Keratinocyte (primary cell): ENCODE data around the gene EMC10. TPM values are rescaled to one million over a fixed set of nuclear protein-coding genes. Genes with fewer than 3 reads are reported as not detected.

Experiments used
- DNase-seq: peaks from one replicate; pipeline ENCODE4 v3.0.0-alpha.2; 2011; ENCODE audit warnings: low read depth, missing footprints, low spot score
- FAIRE-seq: peaks from 2 replicates; lab custom pipeline; 2011; peaks lifted over from hg19 to GRCh38; lab: Jason Lieb, UNC
- H2AFZ ChIP-seq: 2 replicates; pipeline ENCODE4 v1.6.0; 2012; ENCODE audit warnings: low read length, control low read depth, inconsistent platforms; ENCODE audit not compliant: control insufficient read depth
- H3K27ac ChIP-seq: 2 replicates; pipeline ENCODE4 v1.5.1; 2011; ENCODE audit warnings: low read length; ENCODE audit not compliant: control insufficient read depth, insufficient read depth
- H3K27me3 ChIP-seq: 3 replicates; pipeline ENCODE4 v1.6.0; 2011; ENCODE audit warnings: low read length; ENCODE audit not compliant: control insufficient read depth, insufficient read depth; ENCODE audit errors: extremely low read depth
- H3K36me3 ChIP-seq, 2 experiments: 2 replicates in 1 of 2; 3 replicates in 1 of 2; pipeline ENCODE4 v1.5.1; 2011; ENCODE audit warnings: low read length in 2 of 2, mild to moderate bottlenecking in 1 of 2; ENCODE audit not compliant: control insufficient read depth in 2 of 2, insufficient read depth in 2 of 2; ENCODE audit errors: extremely low read depth in 1 of 2
- H3K4me1 ChIP-seq: 3 replicates; pipeline ENCODE4 v1.5.1; 2011; ENCODE audit warnings: low read length; ENCODE audit not compliant: control insufficient read depth, insufficient read depth; ENCODE audit errors: extremely low read depth
- H3K4me2 ChIP-seq: 3 replicates; pipeline ENCODE4 v1.6.0; 2011; ENCODE audit warnings: low read depth, low read length; ENCODE audit not compliant: control insufficient read depth, insufficient read depth; ENCODE audit errors: extremely low read depth
- H3K4me3 ChIP-seq, 3 experiments: fragments of 200-600 bp in 1 of 3; sonication (generic) in 1 of 3; 2 replicates in 2 of 3; 3 replicates in 1 of 3; pipeline ENCODE4 v1.5.1; 2011 to 2016; ENCODE audit warnings: low read length in 3 of 3, mild to moderate bottlenecking in 3 of 3, control low read depth in 2 of 3, inconsistent platforms in 1 of 3, low read depth in 1 of 3, mixed read lengths in 1 of 3, mixed run types in 1 of 3, moderate library complexity in 1 of 3; ENCODE audit not compliant: control insufficient read depth in 2 of 3, insufficient read depth in 2 of 3; ENCODE audit errors: extremely low read depth in 1 of 3
- H3K79me2 ChIP-seq: 2 replicates; pipeline ENCODE4 v1.6.0; 2012; ENCODE audit warnings: low read length; ENCODE audit not compliant: control insufficient read depth, insufficient read depth
- H3K9ac ChIP-seq: 3 replicates; pipeline ENCODE4 v1.6.0; 2011; ENCODE audit warnings: low read length; ENCODE audit not compliant: control insufficient read depth, insufficient read depth; ENCODE audit errors: extremely low read depth
- H3K9me1 ChIP-seq: 3 replicates; pipeline ENCODE4 v1.6.0; 2011; ENCODE audit warnings: low read length; ENCODE audit not compliant: control insufficient read depth, insufficient read depth; ENCODE audit errors: extremely low read depth
- H3K9me3 ChIP-seq: 2 replicates; pipeline ENCODE4 v1.5.1; 2012; ENCODE audit warnings: low read depth, low read length; ENCODE audit not compliant: control insufficient read depth
- H4K20me1 ChIP-seq: 3 replicates; pipeline ENCODE4 v1.6.0; 2011; ENCODE audit warnings: low read length; ENCODE audit not compliant: control insufficient read depth, insufficient read depth; ENCODE audit errors: extremely low read depth
- EZH2 ChIP-seq: IDR thresholded peaks from one replicate; pipeline ENCODE4 v1.6.1; 2012; ENCODE audit warnings: inconsistent platforms, mild to moderate bottlenecking, low read length, moderate library complexity
- dilution Hi-C: fragments of 300-500 bp; cut with MboI; formaldehyde crosslinking; loops from one replicate; pipeline ENCODE4 v1.7.0; 2020; ENCODE audit warnings: low sequenced_read_pairs; ENCODE audit not compliant: extremely low pct_ligation_motif_present
- polyA plus RNA-seq, 5 experiments: library from polyadenylated mRNA; depleted of rRNA in 3 of 5; stranded (reverse) in 3 of 5; stranded (forward) in 1 of 5; unstranded in 1 of 5; fragments of >200 nt; gene quantifications; 1 replicate in 1 of 5; 2 replicates in 3 of 5; 3 replicates in 1 of 5; pipeline versions ENCODE4 v1.2.1 to v1.2.3, GENCODE V29; 2011 to 2012; ENCODE audit warnings: missing spikeins in 2 of 5, low read depth in 1 of 5, low replicate concordance in 1 of 5
- TF ChIP-seq, protein P1 (sequence below), 3 experiments: IDR thresholded peaks in 1 of 3; conservative IDR thresholded peaks in 1 of 3; optimal IDR thresholded peaks in 1 of 3; 2 replicates in 2 of 3; 3 replicates in 1 of 3; pipeline versions ENCODE3 to v1.5.1; 2011; ENCODE audit warnings: low read length in 3 of 3, mild to moderate bottlenecking in 3 of 3, moderate library complexity in 2 of 3, control low read depth in 1 of 3, inconsistent platforms in 1 of 3; ENCODE audit not compliant: insufficient read depth in 2 of 3; ENCODE audit errors: extremely low read depth in 1 of 3

The EMC10 gene
- polyA plus RNA-seq, 1 donor (not counting 4 experiments of a cell fraction or from before 2014, with no cell fraction given), result 26.7 TPM

DNA sequence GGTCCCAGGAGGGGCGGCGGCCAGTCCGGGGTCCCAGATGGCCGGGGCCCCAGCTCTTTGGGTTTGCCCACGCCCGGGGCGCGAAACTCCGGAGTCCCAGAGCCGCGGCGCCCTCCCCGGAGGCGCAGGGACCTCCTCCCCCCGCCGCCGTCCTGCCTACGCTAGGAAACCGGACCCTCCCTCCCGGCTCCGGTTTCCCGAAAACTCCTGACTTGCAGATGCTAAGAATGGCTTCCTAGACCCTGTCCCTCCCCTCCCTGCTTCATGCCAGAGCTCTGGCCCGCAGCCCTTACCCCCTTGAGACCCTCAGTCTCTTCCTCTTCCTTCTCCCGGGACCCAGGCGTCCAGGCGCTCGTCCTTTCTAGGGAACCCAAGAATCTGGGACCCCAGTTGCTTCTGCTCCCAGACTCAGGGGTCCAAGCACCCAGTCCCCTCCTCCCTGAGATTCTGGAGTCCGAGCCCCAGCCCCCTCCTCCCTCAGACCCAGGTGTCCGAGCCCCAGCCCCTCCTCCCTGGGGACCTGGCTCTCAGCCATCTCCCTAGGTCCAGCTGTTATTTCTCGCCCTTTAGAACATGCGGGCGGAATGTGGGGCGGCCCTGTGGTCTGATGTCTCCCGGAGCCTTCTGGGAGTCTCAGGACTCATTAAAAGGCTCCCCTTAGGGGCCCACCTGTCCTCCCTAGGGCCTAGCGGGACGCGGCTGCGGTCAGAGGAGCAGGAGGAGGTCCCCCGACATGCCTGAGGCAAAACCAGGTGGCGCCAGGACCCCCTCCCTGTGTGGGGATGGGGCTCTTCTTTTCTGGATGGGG lies 43.9 kb upstream of the EMC10 start, which contains the start of gene MYBPC2:
TSS of gene MYBPC2 (plus strand) at position 672 of the 808 bp plus-strand sequence. CDS start at position 734, 62 bp downstream.
- no peak for DNase-seq
- Histone ChIP-seq H3K4me3 (peak within 1 kb of the TSS; percentile 52 to 77 (median 70)), H3K9me3 (no peaks in the 10 kb centered on the region), H3K9ac (peak within 1 kb of the TSS; percentile 52), H3K9me1 (no peaks in the 10 kb centered on the region), H3K27ac (no peak within 1 kb of the TSS), H3K4me1 (peaks cover 9% of the 10 kb centered on the region), H3K4me2 (peak within 1 kb of the TSS; percentile 97), H3K27me3 (peaks cover 14% of the 10 kb centered on the region), H4K20me1 (no peaks in the 10 kb centered on the region), H3K36me3 (no peaks in the 10 kb centered on the region), H3K79me2 (no peaks in the 10 kb centered on the region), H2AFZ (peak within 1 kb of the TSS; percentile 99)
- no peak for FAIRE-seq
- dilution Hi-C loops, result no loop called here
- no peak for TF ChIP-seq EZH2
- TF ChIP-seq, protein P1, sequence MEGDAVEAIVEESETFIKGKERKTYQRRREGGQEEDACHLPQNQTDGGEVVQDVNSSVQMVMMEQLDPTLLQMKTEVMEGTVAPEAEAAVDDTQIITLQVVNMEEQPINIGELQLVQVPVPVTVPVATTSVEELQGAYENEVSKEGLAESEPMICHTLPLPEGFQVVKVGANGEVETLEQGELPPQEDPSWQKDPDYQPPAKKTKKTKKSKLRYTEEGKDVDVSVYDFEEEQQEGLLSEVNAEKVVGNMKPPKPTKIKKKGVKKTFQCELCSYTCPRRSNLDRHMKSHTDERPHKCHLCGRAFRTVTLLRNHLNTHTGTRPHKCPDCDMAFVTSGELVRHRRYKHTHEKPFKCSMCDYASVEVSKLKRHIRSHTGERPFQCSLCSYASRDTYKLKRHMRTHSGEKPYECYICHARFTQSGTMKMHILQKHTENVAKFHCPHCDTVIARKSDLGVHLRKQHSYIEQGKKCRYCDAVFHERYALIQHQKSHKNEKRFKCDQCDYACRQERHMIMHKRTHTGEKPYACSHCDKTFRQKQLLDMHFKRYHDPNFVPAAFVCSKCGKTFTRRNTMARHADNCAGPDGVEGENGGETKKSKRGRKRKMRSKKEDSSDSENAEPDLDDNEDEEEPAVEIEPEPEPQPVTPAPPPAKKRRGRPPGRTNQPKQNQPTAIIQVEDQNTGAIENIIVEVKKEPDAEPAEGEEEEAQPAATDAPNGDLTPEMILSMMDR (optimal IDR thresholded peaks at IDR 0.05 in 1 of 3, IDR thresholded peaks at IDR 0.05 in 1 of 3, conservative IDR thresholded peaks at IDR 0.05 in 1 of 3; ENCODE audit: extremely low read depth in 1 of 3, insufficient read depth in 2 of 3, low read length in 3 of 3), result no peak

DNA sequence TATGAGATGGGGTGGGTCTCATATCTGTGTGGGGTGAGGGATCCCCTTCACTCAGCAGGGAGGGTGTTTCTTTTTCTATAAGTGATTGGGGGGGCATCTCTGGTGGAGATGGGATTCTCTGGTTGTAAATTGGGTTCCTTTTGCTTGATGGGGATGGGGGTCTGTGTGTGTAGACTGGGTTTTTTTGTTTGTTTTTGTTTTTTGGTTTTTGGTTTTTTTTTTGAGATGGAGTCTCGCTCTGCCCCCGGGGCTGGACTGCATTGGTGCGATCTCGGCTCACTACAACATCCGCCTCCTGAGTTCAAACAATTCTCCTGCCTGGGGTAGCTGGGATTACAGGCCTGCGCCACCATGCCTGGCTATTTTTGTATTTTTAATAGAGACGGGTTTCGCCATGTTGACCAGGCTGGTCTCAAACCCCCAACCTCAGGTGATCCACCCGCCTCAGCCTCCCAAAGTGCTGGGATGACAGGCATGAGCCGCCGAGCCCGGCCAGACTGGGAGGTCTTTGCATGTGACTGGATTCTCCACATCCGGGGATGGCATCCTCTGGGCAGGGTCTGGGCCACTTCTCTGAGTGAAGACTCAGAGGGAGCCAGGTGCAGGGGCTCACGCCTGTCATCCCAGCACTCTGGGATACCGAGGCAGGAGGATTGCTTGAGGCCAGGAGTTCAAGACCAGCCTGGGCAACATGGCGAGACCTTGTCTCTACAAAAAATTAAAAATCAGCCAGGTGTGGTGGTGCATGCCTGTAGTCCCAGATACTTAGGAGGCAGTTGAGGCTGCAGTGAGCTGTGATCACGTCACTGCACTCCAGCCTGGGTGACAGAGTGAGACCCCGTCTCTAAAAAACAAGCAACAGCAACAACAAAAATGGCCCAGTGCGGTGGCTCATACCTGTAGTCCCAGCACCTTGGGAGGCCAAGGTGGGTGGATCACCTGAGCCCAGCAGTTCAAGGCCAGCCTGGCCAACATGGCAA lies 42.8 kb upstream of the EMC10 start:
- DNase-seq (no peak), FAIRE-seq (no peak)
- no peaks in the 10 kb centered on the region for H4K20me1 ChIP-seq
- no peaks in the 10 kb centered on the region for H3K9me3 ChIP-seq
- no peak overlapping the region for H3K27ac ChIP-seq
- no peak overlapping the region for H3K9ac ChIP-seq
- peaks cover 9% of the 10 kb centered on the region for H3K4me1 ChIP-seq
- H3K27me3 ChIP-seq, result peaks cover 14% of the 10 kb centered on the region
- H3K36me3 ChIP-seq, result no peaks in the 10 kb centered on the region
- dilution Hi-C loops, result no loop called here
- no peaks in the 10 kb centered on the region for H3K9me1 ChIP-seq
- H2AFZ ChIP-seq, result no peak overlapping the region
- H3K4me2 ChIP-seq, result no peak overlapping the region
- H3K4me3 ChIP-seq, result no peak overlapping the region
- H3K79me2 ChIP-seq, result no peaks in the 10 kb centered on the region
- TF ChIP-seq, protein P1 (optimal IDR thresholded peaks at IDR 0.05 in 1 of 3, IDR thresholded peaks at IDR 0.05 in 1 of 3, conservative IDR thresholded peaks at IDR 0.05 in 1 of 3; ENCODE audit: extremely low read depth in 1 of 3, insufficient read depth in 2 of 3, low read length in 3 of 3), result no peak
- no peak for TF ChIP-seq EZH2
